SK-N-SH treated with all-trans-retinoic acid at 6 μM for 48 hours (cell line): ENCODE results near the gene MYO16.

Source experiments
- ATAC-seq: fragments of 200-7000 bp; cut with Tn5 transposase; 3 replicates; pipeline ENCODE4 v1.9.1; 2020; ENCODE audit warnings: mild to moderate bottlenecking, moderate library complexity
- ISL1 ChIP-seq: fragments of 250-450 bp; sonication (Bioruptor Pico); IDR thresholded peaks from 2 replicates; pipeline ENCODE4 v2.1.2; 2022; ENCODE audit warnings: mild to moderate bottlenecking, moderate library complexity
- TCF4 ChIP-seq: fragments of 250-450 bp; sonication (Bioruptor Pico); IDR thresholded peaks from 2 replicates; pipeline ENCODE4 v1.8.0; 2021; ENCODE audit warnings: mild to moderate bottlenecking, moderate library complexity, borderline replicate concordance
- ZNF8 ChIP-seq: fragments of 450-650 bp; formaldehyde crosslinking; IDR thresholded peaks from 2 replicates; pipeline ENCODE4 v1.5.0; 2020; ENCODE audit warnings: mild to moderate bottlenecking, moderate library complexity

Gene MYO16

GRCh38 chr13:109255141-109255856, 625.9 kb downstream of the MYO16 start:
- TF ChIP-seq TCF4 (CRISPR knock-in tag): no peak

GRCh38 chr13:109256866-109257760, 627.7 kb downstream of the MYO16 start:
- peak; percentile 99 for ATAC-seq
- no peak for TF ChIP-seq ZNF8 (CRISPR knock-in tag)
- TF ChIP-seq ISL1 (CRISPR knock-in tag): peak; percentile 77

More at GRCh38 chr13:109255141-109255856, 625.9 kb downstream of the MYO16 start:
- ATAC-seq: no peak
